Activated naive CD4-positive, alpha-beta T cell treated with Interleukin-2 at 50 U/mL for 16 hours (primary cell): ENCODE data around the gene CTNS.
A peak's percentile ranks its signal among the peaks of the same experiment; 100 is the strongest.
"Not testable (repeated sequence)": the region's sequence is repeated elsewhere in the genome, so short reads cannot be mapped to it uniquely, and the experiment has no call there.

Source experiments
- DNase-seq: peaks from one replicate; pipeline ENCODE4 v3.0.0-alpha.2; 2020

CTNS gene

DNA sequence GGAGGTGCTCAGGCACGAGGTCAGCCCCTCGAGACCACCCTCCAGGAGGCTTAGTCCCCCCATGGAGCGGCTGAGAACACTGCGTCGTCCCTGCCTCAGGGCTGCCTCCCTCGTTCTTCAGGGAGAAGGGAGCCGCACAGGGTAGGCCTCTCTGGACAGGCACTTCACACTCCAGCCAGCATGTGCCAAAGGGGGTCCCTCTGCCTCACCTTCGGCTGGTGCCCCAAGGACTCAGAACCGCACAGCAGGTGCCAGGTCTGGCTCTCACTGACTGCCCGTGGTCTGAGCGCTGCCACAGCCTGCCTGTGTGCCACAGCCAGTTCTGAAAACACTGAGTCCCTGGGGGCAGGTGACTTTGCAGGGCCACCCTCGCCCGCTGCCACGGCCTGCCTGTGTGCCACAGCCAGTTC is 52.3 kb downstream of the CTNS start:
- no peak for DNase-seq

DNA sequence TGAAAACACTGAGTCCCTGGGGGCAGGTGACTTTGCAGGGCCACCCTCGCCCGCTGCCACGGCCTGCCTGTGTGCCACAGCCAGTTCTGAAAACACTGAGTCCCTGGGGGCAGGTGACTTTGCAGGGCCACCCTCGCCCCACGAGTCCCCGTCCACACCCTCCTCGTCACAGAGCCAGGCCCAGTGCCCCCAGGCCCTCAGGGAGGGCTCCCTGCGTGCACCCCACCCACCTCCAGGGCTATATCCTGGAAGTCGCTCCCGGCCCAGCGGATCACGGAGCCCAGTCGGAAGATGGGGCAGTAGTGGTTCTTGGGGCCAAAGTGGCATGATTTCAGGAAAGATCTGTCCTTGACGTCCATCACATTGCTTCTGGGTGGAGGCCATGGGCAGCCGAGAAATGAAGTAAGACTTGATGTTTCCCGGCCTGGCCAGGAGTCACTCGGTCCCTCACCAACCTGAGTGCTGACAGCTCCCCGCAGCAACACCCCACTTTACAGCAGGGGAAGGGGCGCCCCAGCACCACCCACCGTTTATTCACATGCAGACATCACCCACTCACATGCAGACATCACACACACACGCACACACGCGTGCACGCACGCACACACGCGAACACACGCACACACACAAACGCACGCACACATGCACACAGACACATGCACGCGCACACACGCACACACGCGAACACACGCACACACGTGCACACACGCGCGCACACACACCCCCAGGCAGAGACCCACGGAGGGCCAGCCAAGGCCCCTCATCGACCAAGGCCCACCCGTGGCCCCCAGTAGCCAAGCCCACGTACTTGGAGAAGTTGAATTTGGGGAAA is 52.9 kb downstream of the CTNS start:
- no peak for DNase-seq

DNA sequence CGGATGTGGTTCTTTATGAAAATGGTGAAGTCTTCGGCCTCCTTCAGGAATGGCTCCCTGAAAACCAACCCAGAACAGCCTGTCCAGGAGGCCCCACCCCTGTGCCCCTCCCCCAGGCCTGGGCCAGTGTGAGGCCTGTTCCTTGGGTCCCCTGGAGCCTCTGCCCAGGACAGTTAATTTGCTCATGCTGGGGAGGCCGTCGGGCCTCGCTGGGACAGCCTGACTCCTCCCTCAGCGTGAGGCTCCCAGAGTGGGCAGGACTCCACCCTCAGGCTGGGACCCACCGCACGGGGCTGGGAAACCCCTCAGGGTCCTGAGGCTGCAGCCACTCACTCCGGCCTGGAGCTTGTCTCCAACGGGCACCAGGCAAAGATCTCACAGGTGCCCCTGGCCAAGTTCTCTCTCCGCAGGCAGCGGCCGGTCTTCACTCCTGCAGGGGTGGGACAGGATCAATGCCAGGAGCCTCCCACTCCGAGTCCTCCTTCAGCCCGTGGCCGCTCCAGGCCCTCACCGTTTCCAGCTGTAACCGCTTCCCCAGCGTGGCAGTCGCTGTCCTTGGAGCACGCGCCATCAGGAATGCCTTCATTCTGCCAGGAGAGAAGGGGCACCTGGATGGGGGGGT is 53.6 kb downstream of the CTNS start:
- DNase-seq, result no peak

DNA sequence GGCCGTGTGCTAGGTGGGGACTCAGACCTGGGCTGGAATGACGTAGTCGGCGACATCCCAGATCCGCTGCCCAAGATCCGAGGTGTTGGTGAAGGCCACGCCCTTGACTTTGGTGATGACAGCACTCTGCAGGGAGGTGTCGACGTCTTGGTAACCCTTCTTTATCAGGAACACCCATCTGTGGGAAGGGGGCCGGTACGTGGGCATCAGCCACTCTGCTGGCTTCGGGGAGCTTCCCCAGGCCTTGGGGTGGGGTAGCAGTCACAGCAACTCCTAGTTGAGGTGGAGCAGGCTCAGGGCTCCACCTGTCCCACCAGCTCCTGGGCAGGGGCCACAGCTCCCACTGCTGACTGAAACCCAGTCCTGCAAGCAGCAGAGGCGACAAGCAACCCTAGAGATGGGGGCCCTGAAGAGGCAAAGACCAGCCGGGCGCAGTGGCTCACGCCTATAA is 55.1 kb downstream of the CTNS start:
- DNase-seq, result no peak

DNA sequence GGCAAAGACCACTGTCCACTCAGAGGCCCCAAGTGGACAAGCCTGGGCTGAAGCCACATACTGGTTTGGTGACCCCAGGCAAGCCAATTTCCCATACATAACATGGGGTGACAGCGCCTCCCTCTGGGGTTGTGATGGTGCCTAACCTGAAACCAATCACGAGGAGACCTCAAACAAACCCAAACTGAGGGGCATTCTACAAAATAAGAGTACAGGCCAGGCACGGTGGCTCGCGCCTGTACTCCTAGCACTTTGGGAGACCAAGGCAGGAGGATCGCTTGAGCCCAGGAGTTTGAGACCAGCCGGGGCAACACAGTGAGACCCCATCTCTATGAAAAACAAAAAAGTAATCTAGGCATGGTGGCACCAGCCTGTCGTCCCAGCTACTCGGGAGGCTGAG is 55.8 kb downstream of the CTNS start:
- DNase-seq, result no peak

DNA sequence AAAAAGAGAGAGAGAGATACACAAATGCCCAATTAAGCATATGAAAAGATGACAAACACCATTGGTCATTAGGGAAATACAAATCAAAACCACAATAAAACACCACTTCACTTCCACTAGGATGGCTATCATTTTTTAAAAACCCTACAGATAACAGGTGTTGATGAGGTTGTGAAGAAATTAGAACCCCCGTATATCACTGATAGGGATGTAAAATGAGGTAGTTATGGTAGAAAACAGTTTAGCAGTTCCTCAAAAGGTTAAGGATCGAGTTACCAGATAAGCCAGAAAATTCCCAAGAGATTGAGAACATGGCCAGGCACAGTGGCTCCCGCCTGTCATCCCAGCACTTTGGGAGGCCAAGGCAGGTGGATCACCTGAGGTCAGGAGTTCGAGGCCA is 56.6 kb downstream of the CTNS start:
- DNase-seq, result no peak

DNA sequence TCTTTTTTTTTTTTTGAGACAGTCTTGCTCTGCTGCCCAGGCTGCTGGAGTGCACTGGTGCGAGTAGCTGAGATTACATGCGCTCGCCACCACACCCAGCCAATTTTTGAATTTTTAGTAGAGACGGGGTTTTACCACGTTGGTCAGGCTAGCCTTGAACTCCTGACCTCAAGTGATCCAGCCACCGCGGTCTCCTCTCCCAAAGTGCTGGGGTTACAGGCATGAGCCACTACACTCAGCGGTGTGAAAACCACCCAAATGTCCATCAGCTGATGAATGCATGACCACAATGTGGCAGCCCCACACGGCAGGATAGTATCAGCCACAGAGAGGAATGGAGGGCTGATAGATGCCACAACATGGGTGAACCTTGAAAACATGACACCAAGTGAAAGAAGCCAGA is 57.3 kb downstream of the CTNS start:
- DNase-seq, result peak; percentile 56

DNA sequence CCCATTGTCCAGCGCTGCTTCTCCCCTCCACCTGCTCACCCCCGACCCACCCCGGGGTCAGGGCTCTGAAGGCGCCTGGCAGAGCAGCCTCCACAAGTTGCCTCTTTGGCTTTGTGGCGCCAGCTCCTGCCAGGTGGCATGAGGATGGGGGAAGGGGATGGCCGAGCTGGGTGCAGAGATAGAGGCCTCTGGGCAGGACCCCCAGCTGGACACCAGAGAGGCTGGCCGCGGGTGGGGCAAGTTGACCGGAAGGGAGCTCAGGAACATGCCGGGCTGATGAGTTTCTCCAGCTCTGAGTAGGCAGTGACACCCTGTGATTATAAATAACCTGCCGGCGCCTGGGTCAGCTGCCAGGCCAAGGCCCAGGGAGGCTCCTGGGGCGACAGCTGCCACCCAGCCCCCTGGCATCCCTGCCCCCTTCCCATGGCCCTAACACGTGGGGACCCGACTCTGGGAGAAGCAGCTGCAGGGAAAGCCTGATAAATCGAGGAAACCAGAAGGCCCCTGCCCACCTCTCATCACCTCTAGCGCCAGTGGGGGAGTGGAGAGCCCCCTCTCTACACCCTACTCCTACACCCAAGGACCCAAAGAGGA is 58.7 kb downstream of the CTNS start:
- no peak for DNase-seq

DNA sequence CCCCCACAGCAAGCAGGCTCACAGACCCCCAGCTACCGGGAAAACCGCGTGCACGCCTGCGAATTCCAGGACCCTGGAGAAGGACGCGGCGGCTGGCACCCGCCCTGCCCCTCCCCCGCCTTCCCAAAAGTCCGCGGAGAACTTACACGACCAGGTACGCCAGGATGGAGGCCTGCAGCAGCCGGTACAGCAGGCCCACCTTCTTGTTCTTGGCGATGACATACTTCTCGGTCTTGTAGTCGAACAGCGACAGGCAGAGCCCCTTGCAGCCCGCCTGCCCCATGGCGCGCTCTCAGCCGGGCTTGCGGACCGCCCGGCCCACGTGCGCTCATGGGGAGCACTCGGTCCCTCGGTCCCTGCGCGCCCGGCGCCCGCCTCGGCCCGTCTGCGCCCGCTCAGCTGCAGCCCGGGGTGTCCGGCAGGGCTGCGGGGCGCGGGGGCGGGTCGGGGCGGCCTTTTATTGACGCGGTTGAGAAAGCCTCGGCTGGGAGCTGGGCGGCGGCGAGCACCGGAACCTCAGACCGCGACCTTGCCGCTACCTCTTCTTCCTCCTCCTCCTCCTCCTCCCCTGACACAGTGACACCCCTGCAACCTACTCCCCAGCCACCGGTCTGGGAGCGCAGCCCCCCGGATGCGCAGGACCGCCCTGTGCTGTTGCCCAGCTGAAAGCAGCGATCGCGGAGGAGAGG is 59.3 kb downstream of the CTNS start, which contains the start of gene P2RX5:
Gene P2RX5, minus strand, starts transcription at position 433 of the 689 bp plus-strand sequence. Its CDS starts 150 bp downstream, at position 283.
- peak; percentile 31 for DNase-seq

DNA sequence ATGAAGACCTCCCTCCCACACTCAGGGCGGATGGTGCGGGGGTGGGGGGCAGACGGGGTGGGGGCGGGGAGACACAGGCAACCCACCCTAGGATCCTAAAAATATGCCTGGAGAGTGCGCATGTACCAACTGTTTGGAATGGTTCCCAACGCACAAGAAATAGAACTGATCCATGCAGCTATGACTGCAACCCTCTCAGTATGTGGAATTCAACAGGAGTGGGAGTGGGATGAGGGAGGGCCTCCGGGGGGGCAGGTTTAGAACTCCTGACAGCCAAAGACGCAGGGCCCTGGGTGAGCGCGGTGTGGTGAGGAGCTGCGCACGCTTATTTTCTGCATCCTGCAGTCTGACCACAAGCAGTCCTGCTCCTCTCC is 60.5 kb downstream of the CTNS start:
- no peak for DNase-seq

DNA sequence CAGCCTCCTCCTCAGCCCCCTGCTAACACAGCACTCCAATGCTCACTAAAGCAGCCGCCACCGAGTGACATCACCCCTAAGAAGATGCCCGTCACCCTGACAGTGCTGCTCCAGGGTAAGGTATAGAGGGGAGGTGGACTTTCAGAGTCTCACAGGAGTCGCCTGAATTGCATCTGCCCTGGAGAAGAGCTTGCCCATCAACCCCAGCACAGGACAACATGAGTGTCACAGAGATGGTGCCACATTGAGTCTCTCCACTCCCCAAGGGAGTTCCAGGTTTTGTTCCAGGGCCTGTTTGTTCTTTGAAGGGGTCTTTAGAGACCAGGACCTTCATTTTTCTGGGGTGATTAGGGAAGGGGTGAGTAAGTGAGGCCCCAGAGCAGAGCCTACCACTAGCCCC is 61.6 kb downstream of the CTNS start:
- DNase-seq, result no peak

DNA sequence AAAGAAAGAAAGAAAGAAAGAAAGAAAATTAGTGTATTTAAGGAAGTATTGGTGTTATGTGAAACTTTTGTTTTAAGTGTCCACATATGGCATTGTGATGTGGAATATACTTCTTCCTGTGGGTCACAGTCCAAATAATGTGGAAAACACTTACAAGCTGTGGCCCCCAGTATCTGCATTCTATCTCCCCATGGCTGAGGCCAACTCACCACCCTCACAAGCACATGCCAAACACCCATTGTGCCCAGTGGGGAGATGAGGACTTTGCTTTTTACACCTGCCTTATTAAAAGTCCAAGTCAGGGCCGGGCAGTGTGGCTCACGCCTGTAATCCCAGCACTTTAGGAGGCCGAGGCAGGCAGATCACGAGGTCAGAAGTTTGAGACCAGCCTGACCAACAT is 63.4 kb downstream of the CTNS start:
- no peak for DNase-seq

DNA sequence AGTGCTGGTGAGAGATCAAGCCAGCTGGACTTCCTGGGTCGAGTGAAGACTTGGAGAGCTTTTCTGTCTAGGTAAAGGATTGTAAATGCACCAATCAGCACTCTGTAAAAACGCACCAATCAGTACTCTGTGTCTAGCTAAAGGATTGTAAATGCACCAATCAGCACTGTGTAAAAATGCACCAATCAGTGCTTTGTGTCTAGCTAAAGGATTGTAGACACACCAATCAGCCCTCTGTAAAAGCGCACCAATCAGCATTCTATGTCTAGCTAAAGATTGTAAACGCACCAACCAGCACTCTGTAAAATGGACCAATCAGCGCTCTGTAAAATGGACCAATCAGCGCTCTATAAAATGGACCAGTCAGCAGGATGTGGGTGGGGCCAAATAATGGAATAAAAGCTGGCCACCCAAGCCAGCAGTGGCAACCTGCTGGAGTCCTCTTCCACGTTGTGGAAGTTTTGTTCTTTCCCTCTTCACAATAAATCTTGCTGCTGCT is 65.5 kb downstream of the CTNS start:
- DNase-seq, result not testable (repeated sequence)

DNA sequence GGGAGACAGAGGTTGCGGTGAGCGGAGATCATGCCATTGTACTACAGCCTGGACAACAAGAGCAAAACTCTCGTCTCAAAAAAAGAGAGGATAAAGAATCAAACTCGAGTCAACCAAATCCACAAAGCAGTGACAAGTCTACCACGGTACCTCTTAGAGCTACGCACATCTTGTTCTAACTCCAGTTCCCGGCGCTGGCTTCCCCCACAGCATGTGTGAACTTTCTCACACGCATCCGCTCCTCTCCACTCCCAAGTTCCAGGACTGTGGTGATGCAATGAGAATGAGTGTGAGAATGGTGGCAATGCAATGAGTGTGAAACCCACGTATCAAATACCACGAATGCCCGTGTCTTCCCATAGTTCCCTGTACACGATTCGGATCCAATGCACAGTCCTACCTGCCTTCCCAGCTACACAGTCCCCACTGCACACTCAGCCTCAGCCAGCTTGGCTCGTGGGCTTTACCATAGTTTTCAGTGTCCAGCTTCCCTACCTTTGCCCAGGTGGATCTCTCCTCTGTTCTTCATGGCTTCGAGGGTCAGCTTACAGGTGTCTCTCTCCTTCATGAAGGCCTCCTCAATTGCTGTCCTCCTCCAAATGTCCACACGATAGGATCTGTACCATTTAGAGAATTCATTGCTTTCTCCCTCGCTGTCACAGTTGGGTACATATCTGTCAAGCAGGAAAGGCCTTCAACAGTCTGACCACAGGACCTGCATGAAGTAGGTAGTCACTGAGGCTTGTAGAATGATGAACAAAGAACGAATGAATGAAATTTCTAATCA is 68.6 kb downstream of the CTNS start:
- DNase-seq, result no peak

DNA sequence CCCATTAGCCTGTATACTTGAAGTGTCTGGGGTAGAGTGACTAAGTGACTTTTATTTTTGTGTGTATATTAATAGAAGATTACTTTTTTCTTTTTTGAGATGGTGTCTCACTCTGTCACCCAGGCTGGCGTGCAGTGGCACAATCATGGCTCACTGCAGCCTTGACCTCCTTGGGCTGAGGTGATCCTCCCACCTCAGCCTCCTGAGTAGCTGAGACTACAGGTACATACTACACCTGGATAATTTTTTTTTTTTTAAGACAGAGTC is 69.1 kb downstream of the CTNS start:
- not testable (repeated sequence) for DNase-seq

DNA sequence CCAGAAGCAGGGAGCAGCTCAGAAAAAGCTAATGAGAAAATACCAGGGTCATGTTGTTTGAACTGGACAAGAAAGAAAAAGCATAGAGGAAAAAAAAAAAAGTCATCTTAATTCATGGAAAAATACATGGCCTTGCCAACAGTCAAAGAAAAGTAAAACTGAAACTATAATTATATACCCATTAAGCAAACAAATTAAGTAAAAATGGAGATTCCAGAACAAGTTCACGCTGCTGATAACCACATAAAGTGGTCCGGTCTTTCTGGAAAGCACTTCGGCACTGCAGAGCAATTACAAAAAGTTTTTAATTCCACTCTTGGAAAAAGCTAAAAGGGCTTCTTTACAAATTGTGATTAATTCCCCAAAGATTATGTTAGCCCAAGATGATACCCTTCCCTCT is 71.8 kb downstream of the CTNS start:
- DNase-seq, result no peak

DNA sequence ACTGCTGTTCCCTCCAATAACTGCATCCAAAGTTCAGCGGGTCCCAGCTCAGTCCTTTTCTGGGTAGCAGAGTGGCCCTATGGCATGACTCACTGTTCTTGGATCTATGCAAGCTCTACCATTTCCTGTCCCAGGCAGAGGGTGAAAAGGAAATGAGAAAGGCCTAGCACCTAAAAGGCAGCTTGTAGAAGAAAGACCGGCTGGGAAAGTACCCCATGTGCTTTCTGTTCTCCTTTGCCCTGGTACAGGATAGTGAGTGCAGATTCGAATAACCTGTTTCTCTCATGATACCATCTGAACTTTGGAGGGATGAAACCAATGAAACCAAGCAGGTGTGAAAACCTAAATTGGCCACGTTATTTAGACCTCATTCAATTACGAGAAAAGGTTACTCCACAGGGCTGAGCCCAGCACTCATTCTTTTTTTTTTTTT is 74.4 kb downstream of the CTNS start:
- DNase-seq, result peak; percentile 72
